Measurements from ENCODE around the gene ZNF225.

- TF ChIP-seq CTCF (IDR thresholded peaks at IDR 0.05; ENCODE audit: insufficient read depth, low read length, poor library complexity, severe bottlenecking): no peak
- TF ChIP-seq EZH2phosphoT487 (conservative IDR thresholded peaks at IDR 0.05; ENCODE audit: low read length): no peak
Measured at GRCh38 chr19:44107751-44108150, 5.4 kb upstream of the ZNF225 start.

Data from SU-DHL-6 (cell line).